PC-9 (cell line): Measurements from ENCODE around the gene NATD1.

ENCODE experiments used
- CTCF ChIP-seq: fragments of 200-600 bp; sonication (generic); conservative IDR thresholded peaks from 2 replicates; pipeline ENCODE4 v1.6.1; 2017; ENCODE audit warnings: mixed run types, antibody characterized with exemption, mild to moderate bottlenecking, moderate library complexity
- EZH2 ChIP-seq: fragments of 200-600 bp; sonication (generic); IDR thresholded peaks from 2 replicates; pipeline ENCODE4 v1.8.0; 2017; ENCODE audit warnings: antibody characterized with exemption, low read depth

GRCh38 chr17:21231533-21231932 lies 21.7 kb downstream of the NATD1 start:
- no peak for TF ChIP-seq CTCF
- TF ChIP-seq EZH2 = no peak
